H1 (cell line): ENCODE data around the gene BMPR1A. TPM values are rescaled to one million over a fixed set of nuclear protein-coding genes. Genes with fewer than 3 reads are reported as not detected.

Source experiments
- KDM4A ChIP-seq: IDR thresholded peaks from one replicate; pipeline ENCODE4 v1.7.1; 2012; ENCODE audit warnings: low read depth, mild to moderate bottlenecking, moderate library complexity, low read length, inconsistent platforms; ENCODE audit not compliant: severe bottlenecking
- SIRT6 ChIP-seq: IDR thresholded peaks from one replicate; pipeline ENCODE4 v1.7.1; 2012; ENCODE audit warnings: low read length, inconsistent platforms
- TAF1 ChIP-seq: IDR thresholded peaks from 2 replicates; pipeline ENCODE4 v1.6.1; 2011; ENCODE audit warnings: mild to moderate bottlenecking, low read depth, low read length
- polyA plus RNA-seq, 7 experiments: library from polyadenylated mRNA; depleted of rRNA in 3 of 7; stranded (reverse) in 5 of 7; unstranded in 2 of 7; fragments of >200 nt in 5 of 7; fragments of 200-250 nt in 2 of 7; gene quantifications; 1 replicate in 5 of 7; 2 replicates in 1 of 7; 4 replicates in 1 of 7; pipeline versions ENCODE4 v1.2.1 to v1.2.3, GENCODE V29; 2011 to 2013; ENCODE audit warnings: missing spikeins in 2 of 7, mixed read lengths in 2 of 7
- total RNA-seq: library from RNA; stranded (reverse); fragmentation: NEBNext Ultra II Directional; extraction: Animal tissue kit (Norgen Biotek cat#: 25700); gene quantifications from 2 replicates; pipeline ENCODE4 v1.2.1, GENCODE V29; 2021

The BMPR1A gene
- total and polyA plus RNA-seq, 2 of the 8 experiments (the other 6 are each of a cell fraction or from before 2014, with no cell fraction given): 34.4 to 129 TPM

- TF ChIP-seq KDM4A (no peak), SIRT6 (no peak), TAF1 (no peak)
These were observed 185.6 kb downstream of the BMPR1A start (continued) for GRCh38 chr10:86941991-86942421.
